H9 (cell line): Measurements from ENCODE around the gene CAMK1G. TPM values are rescaled to one million over a fixed set of nuclear protein-coding genes. Genes with fewer than 3 reads are reported as not detected.

ENCODE experiments used
- DNase-seq: peaks from one replicate; pipeline ENCODE4 v3.0.0-alpha.2; 2017
- H2AFZ ChIP-seq: one replicate; pipeline ENCODE4 v1.6.1; 2013; ENCODE audit warnings: mild to moderate bottlenecking, low read length, control low read depth, moderate library complexity
- H2AK5ac ChIP-seq: 2 replicates; pipeline ENCODE4 v1.6.1; 2013; ENCODE audit warnings: low read length, control low read depth, mixed read lengths; ENCODE audit not compliant: insufficient read length
- H2BK120ac ChIP-seq: one replicate; pipeline ENCODE4 v1.6.1; 2013; ENCODE audit warnings: low read depth, mild to moderate bottlenecking, low read length, control low read depth, inconsistent platforms; ENCODE audit not compliant: poor library complexity, severe bottlenecking
- H2BK12ac ChIP-seq: 2 replicates; pipeline ENCODE4 v1.6.1; 2013; ENCODE audit warnings: low read length, control low read depth, mixed read lengths, low read depth; ENCODE audit not compliant: insufficient read length
- H2BK15ac ChIP-seq: 2 replicates; pipeline ENCODE4 v1.6.1; 2013; ENCODE audit warnings: low read depth, low read length, control low read depth
- H2BK20ac ChIP-seq: one replicate; pipeline ENCODE4 v1.6.1; 2013; ENCODE audit warnings: low read depth, mild to moderate bottlenecking, low read length, control low read depth, inconsistent platforms; ENCODE audit not compliant: poor library complexity, severe bottlenecking
- H2BK5ac ChIP-seq: 2 replicates; pipeline ENCODE4 v1.6.1; 2013; ENCODE audit warnings: low read length, control low read depth, mixed read lengths; ENCODE audit not compliant: insufficient read length
- H3K14ac ChIP-seq: 2 replicates; pipeline ENCODE4 v1.6.1; 2013; ENCODE audit warnings: low read length, control low read depth; ENCODE audit not compliant: insufficient read depth
- H3K18ac ChIP-seq: 2 replicates; pipeline ENCODE4 v1.6.1; 2013; ENCODE audit warnings: low read depth, mild to moderate bottlenecking, mixed read lengths, low read length, control low read depth; ENCODE audit not compliant: insufficient read length
- H3K23ac ChIP-seq: 2 replicates; pipeline ENCODE4 v1.6.1; 2013; ENCODE audit warnings: low read length, control low read depth, mixed read lengths, low read depth; ENCODE audit not compliant: insufficient read length
- H3K23me2 ChIP-seq: 2 replicates; pipeline ENCODE4 v1.6.1; 2013; ENCODE audit warnings: low read depth, mild to moderate bottlenecking, mixed read lengths, low read length, control low read depth; ENCODE audit not compliant: insufficient read length, poor library complexity, severe bottlenecking
- H3K27ac ChIP-seq: 2 replicates; pipeline ENCODE4 v1.5.1; 2013; ENCODE audit warnings: low read length, control low read depth, mixed read lengths, low read depth; ENCODE audit not compliant: insufficient read length
- H3K27me3 ChIP-seq: 2 replicates; pipeline ENCODE4 v1.6.1; 2013; ENCODE audit warnings: low read length, control low read depth, inconsistent platforms; ENCODE audit not compliant: insufficient read depth
- H3K4ac ChIP-seq: 2 replicates; pipeline ENCODE4 v1.6.1; 2013; ENCODE audit warnings: low read depth, mild to moderate bottlenecking, control low read depth, inconsistent platforms, low read length, moderate library complexity
- H3K4me1 ChIP-seq: 2 replicates; pipeline ENCODE4 v1.6.1; 2013; ENCODE audit warnings: low read length, control low read depth, inconsistent platforms; ENCODE audit not compliant: insufficient read depth
- H3K4me2 ChIP-seq: 2 replicates; pipeline ENCODE4 v1.6.1; 2013; ENCODE audit warnings: low read length, control low read depth, mixed read lengths; ENCODE audit not compliant: insufficient read length, insufficient read depth
- H3K56ac ChIP-seq: 2 replicates; pipeline ENCODE4 v1.6.1; 2013; ENCODE audit warnings: low read depth, mild to moderate bottlenecking, mixed read lengths, low read length, control low read depth; ENCODE audit not compliant: insufficient read length
- H3K79me1 ChIP-seq: 2 replicates; pipeline ENCODE4 v1.6.1; 2013; ENCODE audit warnings: low read depth, mild to moderate bottlenecking, moderate library complexity, low read length, control low read depth, inconsistent platforms; ENCODE audit not compliant: insufficient read depth, poor library complexity, severe bottlenecking
- H3K79me2 ChIP-seq: 2 replicates; pipeline ENCODE4 v1.6.1; 2013; ENCODE audit warnings: low read length, control low read depth, inconsistent platforms; ENCODE audit not compliant: insufficient read depth
- H3K9ac ChIP-seq: 2 replicates; pipeline ENCODE4 v1.6.1; 2013; ENCODE audit warnings: low read length, control low read depth, mixed read lengths; ENCODE audit not compliant: insufficient read length; ENCODE audit errors: extremely low read depth
- H3K9me3 ChIP-seq: one replicate; pipeline ENCODE4 v1.6.1; 2013; ENCODE audit warnings: low read depth, low read length, inconsistent platforms; ENCODE audit not compliant: control insufficient read depth
- H3T11ph ChIP-seq: one replicate; pipeline ENCODE4 v1.6.1; 2013; ENCODE audit warnings: mild to moderate bottlenecking, low read length, control low read depth, inconsistent platforms
- H4K20me1 ChIP-seq: one replicate; pipeline ENCODE4 v1.6.1; 2013; ENCODE audit not compliant: control insufficient read depth, insufficient read length, insufficient read depth
- H4K5ac ChIP-seq: 2 replicates; pipeline ENCODE4 v1.6.1; 2013; ENCODE audit warnings: low read depth, mild to moderate bottlenecking, mixed read lengths, low read length, control low read depth; ENCODE audit not compliant: insufficient read length
- H4K8ac ChIP-seq: replicated peaks from 2 replicates; pipeline ENCODE4 v1.6.1; 2013; ENCODE audit warnings: low read length, control low read depth, mixed read lengths, low read depth; ENCODE audit not compliant: insufficient read length
- H4K91ac ChIP-seq: 2 replicates; pipeline ENCODE4 v1.6.1; 2013; ENCODE audit warnings: low read depth, mild to moderate bottlenecking, moderate library complexity, mixed read lengths, low read length, control low read depth; ENCODE audit not compliant: insufficient read length
- H3K27ac Mint-ChIP-seq, 3 experiments: 2 replicates in 2 of 3; 3 replicates in 1 of 3; pipeline ENCODE4 v1.8.0; 2020 to 2021; ENCODE audit warnings: mixed read lengths in 3 of 3, mild to moderate bottlenecking in 1 of 3, moderate library complexity in 1 of 3
- H3K27me3 Mint-ChIP-seq: 2 replicates; pipeline ENCODE4 v1.8.0; 2021; ENCODE audit warnings: low read depth, mild to moderate bottlenecking, moderate library complexity, mixed read lengths
- H3K36me3 Mint-ChIP-seq, 3 experiments: 2 replicates in 2 of 3; 3 replicates in 1 of 3; pipeline ENCODE4 v1.8.0; 2020 to 2021; ENCODE audit warnings: low read depth in 3 of 3, mixed read lengths in 3 of 3; ENCODE audit not compliant: insufficient read depth in 1 of 3
- H3K4me1 Mint-ChIP-seq, 2 experiments: 2 replicates each; pipeline ENCODE4 v1.8.0; 2020; ENCODE audit warnings: mixed read lengths in 2 of 2
- H3K4me3 Mint-ChIP-seq, 2 experiments: 2 replicates in 1 of 2; 3 replicates in 1 of 2; pipeline ENCODE4 v1.8.0; 2020 to 2021; ENCODE audit warnings: mild to moderate bottlenecking in 2 of 2, mixed read lengths in 2 of 2, moderate library complexity in 1 of 2
- H3K9me3 Mint-ChIP-seq, 2 experiments: 2 replicates in 1 of 2; 3 replicates in 1 of 2; pipeline ENCODE4 v1.8.0; 2020; ENCODE audit warnings: mild to moderate bottlenecking in 2 of 2, mixed read lengths in 2 of 2, moderate library complexity in 1 of 2
- WGBS: extraction: QIAGEN DNeasy Blood & Tissue Kit; methylation state at CpG from one replicate; pipeline ENCODE4 v1.1.7; 2013; ENCODE audit warnings: missing lambda C conversion rate, low lambda C conversion rate, mixed read lengths; ENCODE audit not compliant: insufficient read length; ENCODE audit errors: extremely low coverage; 5-methylcytosine and 5-hydroxymethylcytosine counted together
- total RNA-seq: library from RNA; stranded (reverse); gene quantifications from 2 replicates; pipeline ENCODE4 v1.2.1, GENCODE V29; 2021
- TF ChIP-seq, protein P1 (sequence below): fragments of 200-600 bp; sonication (generic); conservative IDR thresholded peaks from 3 replicates; pipeline ENCODE4 v1.8.0; 2021; ENCODE audit warnings: antibody characterized with exemption, mild to moderate bottlenecking

Gene CAMK1G
- total RNA-seq, 1 experiment from 2014 or later = 0.28 TPM

DNA sequence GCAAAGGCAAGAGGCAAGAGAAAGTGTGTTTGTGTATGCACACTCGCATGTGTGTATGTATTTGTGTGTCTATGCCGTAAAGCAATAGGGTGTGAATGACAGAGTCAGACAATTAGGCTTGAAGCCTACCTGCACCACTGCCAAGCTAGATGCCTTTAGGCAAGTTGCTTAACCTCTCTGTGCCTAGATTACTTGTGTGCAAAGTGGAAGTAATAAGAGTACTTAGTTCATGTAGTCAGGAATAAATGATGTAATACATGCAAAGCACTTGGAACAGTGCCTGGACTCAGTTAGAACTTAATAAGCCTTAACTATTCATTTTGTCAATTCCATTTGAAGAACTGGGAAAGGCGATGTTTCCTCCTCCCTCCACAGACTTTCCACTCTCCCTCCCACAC is 37.0 kb downstream of the CAMK1G start:
- H2BK20ac ChIP-seq = no peak overlapping the region
- H2BK5ac ChIP-seq = no peak overlapping the region
- Mint-ChIP-seq H3K36me3 (no peaks in the 10 kb centered on the region; a peak in 2 of 7 replicates), H3K4me3 (no peak overlapping the region), H3K27me3 (peaks cover 8% of the 10 kb centered on the region), H3K4me1 (peaks cover 10 to 12% of the 10 kb centered on the region in 2 experiments), H3K9me3 (no peaks in the 10 kb centered on the region; a peak in 1 of 5 replicates), H3K27ac (no peak overlapping the region)
- no peak overlapping the region for H2AFZ ChIP-seq
- DNase-seq = no peak
- no peaks in the 10 kb centered on the region for H3K23me2 ChIP-seq
- no peak overlapping the region for H2AK5ac ChIP-seq
- no peaks in the 10 kb centered on the region for H3K79me2 ChIP-seq
- H3T11ph ChIP-seq = no peak overlapping the region
- no peak overlapping the region for H2BK120ac ChIP-seq
- H2BK12ac ChIP-seq = no peak overlapping the region
- H3K9ac ChIP-seq = no peak overlapping the region
- TF ChIP-seq, protein P1, sequence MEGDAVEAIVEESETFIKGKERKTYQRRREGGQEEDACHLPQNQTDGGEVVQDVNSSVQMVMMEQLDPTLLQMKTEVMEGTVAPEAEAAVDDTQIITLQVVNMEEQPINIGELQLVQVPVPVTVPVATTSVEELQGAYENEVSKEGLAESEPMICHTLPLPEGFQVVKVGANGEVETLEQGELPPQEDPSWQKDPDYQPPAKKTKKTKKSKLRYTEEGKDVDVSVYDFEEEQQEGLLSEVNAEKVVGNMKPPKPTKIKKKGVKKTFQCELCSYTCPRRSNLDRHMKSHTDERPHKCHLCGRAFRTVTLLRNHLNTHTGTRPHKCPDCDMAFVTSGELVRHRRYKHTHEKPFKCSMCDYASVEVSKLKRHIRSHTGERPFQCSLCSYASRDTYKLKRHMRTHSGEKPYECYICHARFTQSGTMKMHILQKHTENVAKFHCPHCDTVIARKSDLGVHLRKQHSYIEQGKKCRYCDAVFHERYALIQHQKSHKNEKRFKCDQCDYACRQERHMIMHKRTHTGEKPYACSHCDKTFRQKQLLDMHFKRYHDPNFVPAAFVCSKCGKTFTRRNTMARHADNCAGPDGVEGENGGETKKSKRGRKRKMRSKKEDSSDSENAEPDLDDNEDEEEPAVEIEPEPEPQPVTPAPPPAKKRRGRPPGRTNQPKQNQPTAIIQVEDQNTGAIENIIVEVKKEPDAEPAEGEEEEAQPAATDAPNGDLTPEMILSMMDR = no peak
- no peaks in the 10 kb centered on the region for H3K27me3 ChIP-seq
- no CpG with 5 or more reads among the region's 3 CpGs for WGBS
- no peak overlapping the region for H4K5ac ChIP-seq
- no peak overlapping the region; the same call in 1 of the 2 replicates for H3K14ac ChIP-seq
- no peaks in the 10 kb centered on the region for H3K9me3 ChIP-seq
- no peaks in the 10 kb centered on the region; the same call in 1 of the 2 replicates for H3K4me1 ChIP-seq
- H2BK15ac ChIP-seq = no peak overlapping the region
- no peak overlapping the region for H3K4ac ChIP-seq
- H3K23ac ChIP-seq = no peak overlapping the region
- H3K18ac ChIP-seq = no peak overlapping the region
- no peaks in the 10 kb centered on the region for H4K20me1 ChIP-seq
- H4K91ac ChIP-seq = no peak overlapping the region
- no peak overlapping the region for H3K27ac ChIP-seq
- H3K4me2 ChIP-seq = no peak overlapping the region
- no peak overlapping the region for H4K8ac ChIP-seq
- no peak overlapping the region for H3K56ac ChIP-seq
- H3K79me1 ChIP-seq = no peaks in the 10 kb centered on the region
